ENCODE results near the gene LIPE. TPM values are rescaled to one million over a fixed set of nuclear protein-coding genes. Genes with fewer than 3 reads are reported as not detected.

The LIPE gene
- total and polyA plus RNA-seq, 2 experiments from 2014 or later, result 5.8 to 10.9 TPM

GRCh38 chr19:42465827-42466280, 38.7 kb upstream of the LIPE start:
- Histone ChIP-seq H3K27ac (ENCODE audit: low read depth) (no peak overlapping the region), H4K20me1 (replicated peaks; ENCODE audit: insufficient read depth) (no peaks in the 10 kb centered on the region), H3K4me2 (no peak overlapping the region), H3K9me2 (ENCODE audit: insufficient read depth) (no peaks in the 10 kb centered on the region), H3K79me2 (replicated peaks; ENCODE audit: insufficient read depth) (no peaks in the 10 kb centered on the region), H3K36me3 (ENCODE audit: insufficient read depth) (no peaks in the 10 kb centered on the region), H2AFZ (peak overlapping the region; percentile 56; the same call in 1 of the 2 replicates), H3K4me3 (no peak overlapping the region), H3F3A (replicated peaks; ENCODE audit: low read depth) (no peaks in the 10 kb centered on the region), H3K4me1 (ENCODE audit: insufficient read depth) (peaks cover 12% of the 10 kb centered on the region), H3K27me3 (ENCODE audit: insufficient read depth) (no peaks in the 10 kb centered on the region)
- Mint-ChIP-seq H3K27ac (no peak overlapping the region), H3K4me1 (peaks cover 23% of the 10 kb centered on the region), H3K9me3 (no peaks in the 10 kb centered on the region), H3K36me3 (ENCODE audit: low read depth) (no peaks in the 10 kb centered on the region), H3K4me3 (no peak overlapping the region), H3K27me3 (ENCODE audit: insufficient read depth, low read depth, poor library complexity) (peaks cover 11% of the 10 kb centered on the region)
- ATAC-seq (peak; percentile 55), DNase-seq (ENCODE audit: low spot score) (no peak)
- TF ChIP-seq ZNF114 (CRISPR knock-in tag; IDR thresholded peaks at IDR 0.05), result no peak
- TF ChIP-seq ETS1 (IDR thresholded peaks at IDR 0.05), result no peak
- TF ChIP-seq CREB1 (CRISPR knock-in tag; IDR thresholded peaks at IDR 0.05; ENCODE audit: low read depth), result no peak
- TF ChIP-seq CTCF (conservative IDR thresholded peaks at IDR 0.05; ENCODE audit: low read depth in 2 of 2), result peak in 1 of 2 experiments; percentile 26; a peak in 2 of 4 replicates
- TF ChIP-seq NANOG (IDR thresholded peaks at IDR 0.05; ENCODE audit: borderline replicate concordance), result no peak
- no peak for TF ChIP-seq ZNF331 (CRISPR knock-in tag; IDR thresholded peaks at IDR 0.05; ENCODE audit: low read depth)

GRCh38 chr19:42461700-42462324, 34.6 kb upstream of the LIPE start:
- H3K27ac Mint-ChIP-seq, result no peak overlapping the region
- peaks cover 24% of the 10 kb centered on the region for H3K4me1 ChIP-seq (ENCODE audit: insufficient read depth)
- H3K4me2 ChIP-seq, result no peak overlapping the region
- no peak for DNase-seq (ENCODE audit: low spot score)
- H3K27me3 ChIP-seq (ENCODE audit: insufficient read depth), result no peaks in the 10 kb centered on the region
- peaks cover 9% of the 10 kb centered on the region for H3K27me3 Mint-ChIP-seq (ENCODE audit: insufficient read depth, low read depth, poor library complexity)
- 0 out of 2 replicates have a peak, but pooled peaks cover 3% of the 10 kb centered on the region for H3K9me2 ChIP-seq (ENCODE audit: insufficient read depth)
- no peak overlapping the region for H2AFZ ChIP-seq
- no peak overlapping the region for H3K4me3 Mint-ChIP-seq
- peaks cover 3% of the 10 kb centered on the region; the same call in 1 of the 2 replicates for H3K36me3 ChIP-seq (ENCODE audit: insufficient read depth)
- no peak for ATAC-seq
- H3K36me3 Mint-ChIP-seq (ENCODE audit: low read depth), result no peaks in the 10 kb centered on the region; the same call in 2 of the 3 replicates
- no peak overlapping the region for H3K27ac ChIP-seq (ENCODE audit: low read depth)
- 0 out of 2 replicates have a peak, but pooled peaks cover 10% of the 10 kb centered on the region for H3F3A ChIP-seq (replicated peaks; ENCODE audit: low read depth)
- H4K20me1 ChIP-seq (replicated peaks; ENCODE audit: insufficient read depth), result no peaks in the 10 kb centered on the region
- 0 out of 3 replicates have a peak, but pooled peaks cover 2% of the 10 kb centered on the region for H3K9me3 Mint-ChIP-seq
- H3K79me2 ChIP-seq (replicated peaks; ENCODE audit: insufficient read depth), result no peaks in the 10 kb centered on the region
- no peak overlapping the region for H3K4me3 ChIP-seq
- H3K4me1 Mint-ChIP-seq, result peaks cover 27% of the 10 kb centered on the region
- TF ChIP-seq ZNF114 (CRISPR knock-in tag; IDR thresholded peaks at IDR 0.05), result no peak
- no peak for TF ChIP-seq ETS1 (IDR thresholded peaks at IDR 0.05)
- no peak for TF ChIP-seq POLR2AphosphoS5 (IDR thresholded peaks at IDR 0.05; ENCODE audit: low read depth)
- no peak for TF ChIP-seq CTCF (conservative IDR thresholded peaks at IDR 0.05; ENCODE audit: low read depth in 2 of 2)
- no peak for TF ChIP-seq EZH2 (IDR thresholded peaks at IDR 0.05; ENCODE audit: low read depth, unreplicated experiment)
- TF ChIP-seq STAT1 (IDR thresholded peaks at IDR 0.05; ENCODE audit: unreplicated experiment), result no peak

Measured in GM23338 (cell line).